ENCODE data around the gene GTSF1L. TPM values are rescaled to one million over a fixed set of nuclear protein-coding genes. Genes with fewer than 3 reads are reported as not detected.

Gene GTSF1L
- total and polyA plus RNA-seq, 2 of the 4 experiments (the other 2 are of a cell fraction): not detected

GRCh38 chr20:43722153-43722505 is 4.7 kb downstream of the GTSF1L start:
- H3K56ac ChIP-seq (ENCODE audit: extremely low read depth, insufficient read depth, low read length): no peak overlapping the region
- DNase-seq: no peak
- no peak overlapping the region for H3K9ac ChIP-seq (ENCODE audit: low read depth, low read length)
- no peak overlapping the region for H4K91ac ChIP-seq (ENCODE audit: insufficient read depth, low read depth, low read length)
- TF ChIP-seq USF2 (IDR thresholded peaks at IDR 0.05; ENCODE audit: low read depth, low read length): no peak
- no peak for TF ChIP-seq POLR2A (IDR thresholded peaks at IDR 0.05; ENCODE audit: low read depth, low read length)
- no peak for TF ChIP-seq RCOR1 (IDR thresholded peaks at IDR 0.05; ENCODE audit: insufficient replicate concordance, low read length)
- no peak for TF ChIP-seq CEBPB (IDR thresholded peaks at IDR 0.05; ENCODE audit: low read depth, low read length)
- no peak for TF ChIP-seq MAFK (IDR thresholded peaks at IDR 0.05; ENCODE audit: low read depth, low read length)
- TF ChIP-seq MAZ (IDR thresholded peaks at IDR 0.05; ENCODE audit: borderline replicate concordance, low read depth, low read length): no peak
- TF ChIP-seq FOS (IDR thresholded peaks at IDR 0.05; ENCODE audit: low read depth, low read length): no peak
- TF ChIP-seq RAD21 (IDR thresholded peaks at IDR 0.05; ENCODE audit: low read length): no peak
- no peak for TF ChIP-seq RFX5 (IDR thresholded peaks at IDR 0.05; ENCODE audit: low read depth, low read length)
- TF ChIP-seq BHLHE40 (IDR thresholded peaks at IDR 0.05; ENCODE audit: low read depth, low read length): no peak
- no peak for TF ChIP-seq CHD1 (IDR thresholded peaks at IDR 0.05; ENCODE audit: low read depth, low read length)
- TF ChIP-seq, protein P1, sequence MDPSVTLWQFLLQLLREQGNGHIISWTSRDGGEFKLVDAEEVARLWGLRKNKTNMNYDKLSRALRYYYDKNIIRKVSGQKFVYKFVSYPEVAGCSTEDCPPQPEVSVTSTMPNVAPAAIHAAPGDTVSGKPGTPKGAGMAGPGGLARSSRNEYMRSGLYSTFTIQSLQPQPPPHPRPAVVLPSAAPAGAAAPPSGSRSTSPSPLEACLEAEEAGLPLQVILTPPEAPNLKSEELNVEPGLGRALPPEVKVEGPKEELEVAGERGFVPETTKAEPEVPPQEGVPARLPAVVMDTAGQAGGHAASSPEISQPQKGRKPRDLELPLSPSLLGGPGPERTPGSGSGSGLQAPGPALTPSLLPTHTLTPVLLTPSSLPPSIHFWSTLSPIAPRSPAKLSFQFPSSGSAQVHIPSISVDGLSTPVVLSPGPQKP (IDR thresholded peaks at IDR 0.05; ENCODE audit: borderline replicate concordance, low read depth, low read length): no peak
- TF ChIP-seq, protein P2, sequence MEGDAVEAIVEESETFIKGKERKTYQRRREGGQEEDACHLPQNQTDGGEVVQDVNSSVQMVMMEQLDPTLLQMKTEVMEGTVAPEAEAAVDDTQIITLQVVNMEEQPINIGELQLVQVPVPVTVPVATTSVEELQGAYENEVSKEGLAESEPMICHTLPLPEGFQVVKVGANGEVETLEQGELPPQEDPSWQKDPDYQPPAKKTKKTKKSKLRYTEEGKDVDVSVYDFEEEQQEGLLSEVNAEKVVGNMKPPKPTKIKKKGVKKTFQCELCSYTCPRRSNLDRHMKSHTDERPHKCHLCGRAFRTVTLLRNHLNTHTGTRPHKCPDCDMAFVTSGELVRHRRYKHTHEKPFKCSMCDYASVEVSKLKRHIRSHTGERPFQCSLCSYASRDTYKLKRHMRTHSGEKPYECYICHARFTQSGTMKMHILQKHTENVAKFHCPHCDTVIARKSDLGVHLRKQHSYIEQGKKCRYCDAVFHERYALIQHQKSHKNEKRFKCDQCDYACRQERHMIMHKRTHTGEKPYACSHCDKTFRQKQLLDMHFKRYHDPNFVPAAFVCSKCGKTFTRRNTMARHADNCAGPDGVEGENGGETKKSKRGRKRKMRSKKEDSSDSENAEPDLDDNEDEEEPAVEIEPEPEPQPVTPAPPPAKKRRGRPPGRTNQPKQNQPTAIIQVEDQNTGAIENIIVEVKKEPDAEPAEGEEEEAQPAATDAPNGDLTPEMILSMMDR (conservative IDR thresholded peaks at IDR 0.05; ENCODE audit: low read depth, low read length): no peak
- no peak for TF ChIP-seq NFE2L2 (IDR thresholded peaks at IDR 0.05; ENCODE audit: low read depth, low read length)
- no peak for TF ChIP-seq SMC3 (IDR thresholded peaks at IDR 0.05; ENCODE audit: low read depth, low read length)
- TF ChIP-seq MXI1 (IDR thresholded peaks at IDR 0.05; ENCODE audit: borderline replicate concordance, low read depth, low read length): no peak
- H3K23ac ChIP-seq (ENCODE audit: low read depth, low read length): no peak overlapping the region
- no peak overlapping the region for H3K27ac ChIP-seq (ENCODE audit: insufficient read depth, low read length)
- H3K36me3 ChIP-seq (ENCODE audit: control insufficient read depth, insufficient read depth, low read length): no peaks in the 10 kb centered on the region
- 74% methylated on average over 3 of the region's 8 CpGs; no CpG with 5 or more reads in 1 of the 2 experiments for WGBS, 2 experiments (ENCODE audit: extremely low coverage in 2 of 2, insufficient read length in 1 of 2)
- no peaks in the 10 kb centered on the region for H3K27me3 ChIP-seq (ENCODE audit: control insufficient read depth, insufficient read depth, low read length)
- H2BK15ac ChIP-seq (ENCODE audit: low read depth, low read length): no peak overlapping the region
- H3K4ac ChIP-seq (ENCODE audit: low read depth, low read length): no peak overlapping the region
- no peaks in the 10 kb centered on the region for H3K9me1 ChIP-seq (ENCODE audit: insufficient read depth, low read length)
- no peak overlapping the region for H2AK5ac ChIP-seq (ENCODE audit: low read depth, low read length)
- peaks cover 14% of the 10 kb centered on the region for H3K4me1 ChIP-seq (ENCODE audit: control insufficient read depth, insufficient read depth, low read length)
- H2BK20ac ChIP-seq (ENCODE audit: low read depth, low read length): no peak overlapping the region
- no peak overlapping the region for H3K4me2 ChIP-seq (ENCODE audit: low read depth, low read length)
- no peak overlapping the region for H3K18ac ChIP-seq (ENCODE audit: low read depth, low read length)
- peaks cover 3% of the 10 kb centered on the region for H3K9me3 ChIP-seq (ENCODE audit: control insufficient read depth, insufficient read depth, low read length)
- no peak overlapping the region for H3K14ac ChIP-seq (replicated peaks; ENCODE audit: low read depth, low read length)
- in situ Hi-C loops (cut with MboI; ENCODE audit: low sequenced_read_pairs): no loop called here
- H2BK5ac ChIP-seq (ENCODE audit: low read depth, low read length, poor library complexity, severe bottlenecking): no peak overlapping the region
- H3K79me1 ChIP-seq (ENCODE audit: low read depth in 1 of 2, low read length in 2 of 2): no peaks in the 10 kb centered on the region
- no peak overlapping the region for H2AFZ ChIP-seq (replicated peaks; ENCODE audit: low read length, poor library complexity)
- ATAC-seq (ENCODE audit: low read depth): no peak
- H4K20me1 ChIP-seq (ENCODE audit: insufficient read depth, low read length): no peaks in the 10 kb centered on the region
- H4K8ac ChIP-seq (ENCODE audit: low read depth in 2 of 2, low read length in 2 of 2): no peak overlapping the region
- ChIA-PET POLR2A (ENCODE audit: unreplicated experiment) (interaction anchor here (0.6 kb wide), 1 partner anchor 623 kb away, joined by 3 read pairs; no protein-coding TSS in a partner anchor), CTCF (no interaction called here)
- H2BK120ac ChIP-seq (ENCODE audit: low read depth, low read length): no peak overlapping the region
- H3K4me3 ChIP-seq (ENCODE audit: insufficient read depth, low read depth, low read length): no peak overlapping the region
- H4K5ac ChIP-seq (ENCODE audit: low read depth, low read length): no peak overlapping the region
- dilution Hi-C loops (cut with HindIII; ENCODE audit: low sequenced_read_pairs, unreplicated experiment): no loop called here
- BruUV-seq (replicated peaks): no TSS peak
- H2AK9ac ChIP-seq (replicated peaks; ENCODE audit: low read depth, low read length, poor library complexity): no peak overlapping the region
- intact Hi-C loops (cut with micrococcal nuclease): no loop called here

Data from IMR-90 (cell line).